ENCODE data around the gene RAB6A. TPM values are rescaled to one million over a fixed set of nuclear protein-coding genes. Genes with fewer than 3 reads are reported as not detected.

RAB6A gene
- total RNA-seq, 1 experiment from 2014 or later: 92.3 TPM

GRCh38 chr11:73801136-73801535, 40.3 kb upstream of the RAB6A start:
- no peak overlapping the region for H3K27ac Mint-ChIP-seq (ENCODE audit: unreplicated experiment)

GRCh38 chr11:73800276-73800806, 39.5 kb upstream of the RAB6A start:
- no peaks in the 10 kb centered on the region for H3K27me3 Mint-ChIP-seq (ENCODE audit: unreplicated experiment)
- H3K4me1 Mint-ChIP-seq (ENCODE audit: low read depth, unreplicated experiment): no peaks in the 10 kb centered on the region
- no TSS peak for BruUV-seq (replicated peaks)
- CTCF ChIA-PET: no interaction called here
- no peak for DNase-seq
- no peaks in the 10 kb centered on the region for H3K36me3 Mint-ChIP-seq (ENCODE audit: insufficient read depth, unreplicated experiment)
- no peaks in the 10 kb centered on the region for H3K9me3 Mint-ChIP-seq (ENCODE audit: low read depth, unreplicated experiment)
- intact Hi-C loops (cut with micrococcal nuclease; ENCODE audit: unreplicated experiment): no loop called here
- H3K4me3 Mint-ChIP-seq (ENCODE audit: low read depth, unreplicated experiment): no peak overlapping the region
- TF ChIP-seq CTCF (IDR thresholded peaks at IDR 0.05; ENCODE audit: unreplicated experiment): no peak
- no peak overlapping the region for H3K27ac Mint-ChIP-seq (ENCODE audit: unreplicated experiment)

More at GRCh38 chr11:73801136-73801535, 40.3 kb upstream of the RAB6A start:
- BruUV-seq (replicated peaks): no TSS peak
- CTCF ChIA-PET: no interaction called here
- H3K4me3 Mint-ChIP-seq (ENCODE audit: low read depth, unreplicated experiment): no peak overlapping the region
- peaks cover 5% of the 10 kb centered on the region for H3K36me3 Mint-ChIP-seq (ENCODE audit: insufficient read depth, unreplicated experiment)
- TF ChIP-seq CTCF (IDR thresholded peaks at IDR 0.05; ENCODE audit: unreplicated experiment): no peak
- no peaks in the 10 kb centered on the region for H3K9me3 Mint-ChIP-seq (ENCODE audit: low read depth, unreplicated experiment)
- no peaks in the 10 kb centered on the region for H3K27me3 Mint-ChIP-seq (ENCODE audit: unreplicated experiment)
- no peaks in the 10 kb centered on the region for H3K4me1 Mint-ChIP-seq (ENCODE audit: low read depth, unreplicated experiment)
- intact Hi-C loops (cut with micrococcal nuclease; ENCODE audit: unreplicated experiment): no loop called here
- no peak for DNase-seq

GRCh38 chr11:73797457-73797856, 36.6 kb upstream of the RAB6A start:
- Mint-ChIP-seq H3K4me3 (ENCODE audit: low read depth, unreplicated experiment) (no peak overlapping the region), H3K4me1 (ENCODE audit: low read depth, unreplicated experiment) (no peaks in the 10 kb centered on the region), H3K9me3 (ENCODE audit: low read depth, unreplicated experiment) (no peaks in the 10 kb centered on the region), H3K27ac (ENCODE audit: unreplicated experiment) (no peak overlapping the region), H3K36me3 (ENCODE audit: insufficient read depth, unreplicated experiment) (no peaks in the 10 kb centered on the region), H3K27me3 (ENCODE audit: unreplicated experiment) (no peaks in the 10 kb centered on the region)
- BruUV-seq (replicated peaks): no TSS peak
- intact Hi-C loops (cut with micrococcal nuclease; ENCODE audit: unreplicated experiment): no loop called here
- CTCF ChIA-PET: no interaction called here
- TF ChIP-seq CTCF (IDR thresholded peaks at IDR 0.05; ENCODE audit: unreplicated experiment): no peak
- no peak for DNase-seq

- CTCF ChIA-PET: no interaction called here
- intact Hi-C loops (cut with micrococcal nuclease; ENCODE audit: unreplicated experiment): no loop called here
- TF ChIP-seq CTCF (IDR thresholded peaks at IDR 0.05; ENCODE audit: unreplicated experiment): no peak
- no peak overlapping the region for H3K27ac Mint-ChIP-seq (ENCODE audit: unreplicated experiment)
- no peaks in the 10 kb centered on the region for H3K36me3 Mint-ChIP-seq (ENCODE audit: insufficient read depth, unreplicated experiment)
- BruUV-seq (replicated peaks): no TSS peak
- H3K27me3 Mint-ChIP-seq (ENCODE audit: unreplicated experiment): no peaks in the 10 kb centered on the region
- H3K9me3 Mint-ChIP-seq (ENCODE audit: low read depth, unreplicated experiment): no peaks in the 10 kb centered on the region
- no peaks in the 10 kb centered on the region for H3K4me1 Mint-ChIP-seq (ENCODE audit: low read depth, unreplicated experiment)
- no peak for DNase-seq
- H3K4me3 Mint-ChIP-seq (ENCODE audit: low read depth, unreplicated experiment): no peak overlapping the region
These were observed 35.2 kb upstream of the RAB6A start for GRCh38 chr11:73795925-73796632.

Data from Calu3 (cell line).